Fibroblast of skin of right biceps (primary cell): ENCODE data around the gene SBNO2.

ENCODE experiments used
- DNase-seq: peaks from one replicate; pipeline ENCODE4 v3.0.0-alpha.2; 2013

The SBNO2 gene

DNA sequence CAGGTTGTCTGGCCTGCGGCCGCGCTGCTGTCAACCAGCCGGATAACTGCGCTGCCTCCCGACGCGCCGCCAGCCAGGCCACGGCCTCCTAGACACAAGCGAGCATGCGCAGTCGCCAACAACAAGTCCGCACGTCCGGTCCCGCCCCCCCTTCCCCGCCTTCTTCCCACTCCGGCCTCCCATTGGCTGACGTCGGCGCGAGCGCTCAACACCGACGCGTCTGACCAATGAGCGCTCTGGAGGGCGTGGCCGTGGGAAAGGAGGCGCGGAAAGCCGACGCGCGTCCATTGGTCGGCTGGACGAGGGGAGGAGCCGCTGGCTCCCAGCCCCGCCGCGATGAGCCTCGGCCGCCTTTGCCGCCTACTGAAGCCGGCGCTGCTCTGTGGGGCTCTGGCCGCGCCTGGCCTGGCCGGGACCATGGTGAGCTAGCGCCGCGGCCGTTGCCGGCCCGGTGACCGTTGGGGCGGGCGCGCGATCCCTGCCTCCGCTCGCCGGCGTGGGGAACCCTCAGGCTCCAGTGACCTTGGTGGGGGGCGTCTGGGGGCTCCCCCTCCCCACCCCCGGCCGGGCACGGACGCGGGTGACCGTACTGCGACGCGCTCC lies 70.3 kb downstream of the SBNO2 start, which contains the start of gene GPX4:
Gene GPX4, plus strand, starts transcription at position 287 of the 603 bp plus-strand sequence. Its CDS starts 50 bp downstream, at position 337.
- DNase-seq, result peak; percentile 100

DNA sequence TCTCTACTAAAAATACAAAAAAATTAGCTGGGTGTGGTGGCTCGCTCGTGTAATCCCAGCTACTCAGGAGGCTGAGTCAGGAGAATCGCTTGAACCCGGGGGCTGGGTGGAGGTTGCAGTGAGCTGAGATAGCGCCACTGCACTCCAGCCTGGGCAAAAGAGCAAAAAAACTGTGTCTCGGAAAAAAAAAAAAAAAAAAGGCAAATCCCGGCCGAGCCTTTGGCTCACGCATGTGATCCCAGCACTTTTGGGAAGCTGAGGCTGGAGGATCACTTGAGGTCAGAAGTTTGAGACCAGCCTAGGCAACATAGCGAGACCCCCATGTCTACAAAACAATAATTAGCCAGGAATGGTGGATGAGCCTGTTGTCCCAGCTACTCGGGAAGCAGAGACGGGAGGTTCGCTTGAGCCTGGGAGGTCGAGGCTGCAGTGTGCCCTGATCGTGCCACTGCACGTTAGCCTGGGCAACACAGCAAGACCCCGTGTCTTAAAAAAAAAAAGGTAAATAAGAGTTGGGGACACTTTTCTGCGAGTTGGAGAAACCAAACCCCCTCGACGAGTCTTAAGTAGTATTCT lies 70.8 kb downstream of the SBNO2 start:
- DNase-seq, result peak; percentile 49

DNA sequence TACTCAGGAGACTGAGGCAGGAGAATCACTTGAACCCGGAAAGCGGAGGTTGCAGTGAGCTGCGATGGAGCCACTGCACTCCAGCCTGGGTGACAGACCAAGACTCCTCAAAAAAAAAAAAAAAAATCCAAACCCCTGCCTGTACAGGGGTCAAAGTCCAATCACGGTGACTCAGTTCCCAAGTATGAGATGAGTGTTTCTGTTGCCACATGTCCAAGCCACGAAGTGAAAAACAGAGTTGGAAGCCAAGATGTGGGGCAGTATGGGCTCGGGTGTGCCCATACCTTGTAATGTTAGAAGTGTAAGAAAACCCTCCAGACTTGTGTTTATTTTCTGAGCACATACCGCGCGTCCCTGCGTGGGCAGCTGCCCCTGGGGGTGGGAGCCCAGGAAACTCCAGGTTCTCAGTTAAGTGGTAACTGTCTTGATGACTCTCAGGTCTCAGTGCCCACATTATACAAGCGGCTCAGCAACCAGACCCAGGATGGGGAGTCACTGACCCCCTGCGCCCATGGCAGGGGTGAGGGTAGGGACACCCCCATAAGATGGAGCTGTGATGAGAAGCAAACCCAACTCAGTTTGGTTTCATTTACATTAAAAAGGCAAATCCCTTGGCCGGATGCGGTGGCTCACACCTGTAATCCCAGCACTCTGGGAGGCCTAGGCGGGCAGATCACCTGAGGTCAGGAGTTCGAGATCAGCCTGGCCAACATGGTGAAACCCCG lies 71.5 kb downstream of the SBNO2 start:
- peak; percentile 99 for DNase-seq

DNA sequence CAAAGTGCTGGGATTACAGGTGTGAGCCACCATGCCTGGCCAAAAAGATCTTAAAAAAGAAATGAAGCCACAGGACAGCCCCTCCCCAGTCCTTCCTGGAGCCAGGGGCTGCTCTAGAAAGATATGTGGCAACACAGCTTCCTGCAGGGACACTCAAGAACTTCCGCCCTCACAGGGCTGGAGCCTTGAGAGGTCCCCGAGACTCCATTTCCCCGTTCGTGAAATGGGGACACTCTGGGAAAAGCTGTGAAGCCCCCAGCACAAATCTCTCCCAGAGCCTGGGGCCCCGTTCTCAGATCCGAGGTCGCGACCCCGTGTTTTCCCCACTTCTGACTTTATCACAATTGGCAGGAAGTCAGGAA lies 72.8 kb downstream of the SBNO2 start:
- no peak for DNase-seq

- DNase-seq, result no peak
These were observed 75.7 kb downstream of the SBNO2 start for GRCh38 chr19:1098177-1099051.

DNA sequence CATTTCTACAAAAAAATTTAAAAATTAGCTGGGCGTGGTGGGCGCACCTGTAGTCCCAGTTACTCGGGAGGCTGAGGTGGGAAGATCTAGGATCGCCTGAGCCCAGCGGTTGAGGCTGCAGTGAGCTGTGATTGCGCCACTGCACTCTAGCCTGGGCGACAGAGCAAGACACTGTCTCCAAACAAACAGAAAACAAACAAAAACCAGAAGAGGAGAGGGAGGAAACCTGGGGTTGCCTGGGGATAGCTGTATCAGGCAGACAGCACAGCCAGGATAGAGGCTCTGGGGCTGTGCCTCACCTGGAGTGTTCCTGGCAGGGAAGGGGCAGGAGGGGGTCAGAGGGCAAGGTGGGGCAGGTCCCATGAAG lies 76.3 kb downstream of the SBNO2 start:
- DNase-seq, result no peak

GRCh38 chr19:1094978-1095701 lies 78.9 kb downstream of the SBNO2 start, which contains the start of gene POLR2E:
POLR2E (minus strand) TSS chr19:1095375; CDS start chr19:1095315, 60 bp downstream.
- peak; percentile 98 for DNase-seq

- no peak for DNase-seq
These were observed 79.5 kb downstream of the SBNO2 start for GRCh38 chr19:1094655-1094977.

GRCh38 chr19:1093811-1094553 lies 80.1 kb downstream of the SBNO2 start:
- DNase-seq, result no peak

DNA sequence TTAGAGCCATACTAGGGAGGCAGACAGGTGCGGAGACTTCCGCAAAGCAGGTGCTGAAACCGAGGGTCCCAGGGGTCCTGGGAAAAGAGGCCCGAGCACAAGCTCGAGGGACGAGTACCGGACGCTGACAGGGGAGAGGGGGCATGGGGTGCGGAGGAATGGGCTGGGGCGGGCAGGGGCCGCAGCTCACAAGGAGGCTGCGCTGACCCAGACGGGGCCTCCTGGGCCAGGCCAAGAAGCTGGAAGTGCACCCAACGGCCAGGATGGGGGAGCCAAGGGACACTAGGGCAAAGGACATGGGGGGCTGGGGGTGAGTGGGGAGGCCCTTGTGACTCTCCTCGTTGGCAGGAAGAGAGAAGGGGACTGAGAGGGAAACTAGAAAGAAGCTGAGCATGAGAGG lies 80.7 kb downstream of the SBNO2 start:
- no peak for DNase-seq

- DNase-seq, result no peak
These were observed 82.4 kb downstream of the SBNO2 start for GRCh38 chr19:1091544-1092175.

DNA sequence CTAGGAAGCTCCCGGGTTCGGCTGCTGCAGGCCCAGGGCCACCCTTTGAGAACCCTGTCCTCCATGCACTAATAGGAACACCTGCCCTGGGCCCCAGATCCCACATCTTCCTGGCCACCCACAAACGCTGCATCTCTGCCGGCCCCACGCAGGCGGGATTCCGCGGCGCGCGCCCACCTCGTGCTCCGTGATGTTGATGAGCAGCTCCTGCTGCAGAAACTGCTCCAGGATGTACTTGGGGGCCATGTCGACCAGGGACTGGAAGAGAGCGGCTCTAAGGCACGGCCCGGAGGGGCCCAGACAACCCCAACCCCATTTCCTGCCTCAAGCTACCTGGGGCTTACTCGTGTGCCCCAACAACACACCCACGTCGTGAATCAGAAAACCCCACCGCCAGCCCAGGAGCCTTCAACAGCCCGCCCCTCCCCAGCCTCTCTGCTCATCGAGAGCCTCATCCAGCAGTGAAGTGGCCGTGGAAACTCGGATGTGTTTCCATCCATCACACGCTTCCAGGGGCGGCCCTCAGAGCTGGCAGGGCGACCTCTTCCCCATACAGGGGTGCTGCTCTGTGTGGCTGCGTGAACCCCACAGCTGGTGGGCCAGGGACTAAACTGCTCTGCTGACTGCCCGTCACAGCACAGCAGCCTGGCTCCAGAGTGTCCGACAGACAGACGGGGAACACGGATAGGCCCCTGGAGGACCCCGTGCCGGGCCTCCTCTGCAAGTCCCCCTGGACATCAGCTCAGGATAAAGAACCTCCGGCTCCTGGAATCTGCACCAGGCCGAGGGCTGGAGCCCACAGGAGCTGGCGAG lies 83.1 kb downstream of the SBNO2 start:
- no peak for DNase-seq

GRCh38 chr19:1089891-1090290 lies 84.2 kb downstream of the SBNO2 start:
- DNase-seq, result no peak

GRCh38 chr19:1089126-1089771 lies 84.8 kb downstream of the SBNO2 start:
- DNase-seq, result no peak

DNA sequence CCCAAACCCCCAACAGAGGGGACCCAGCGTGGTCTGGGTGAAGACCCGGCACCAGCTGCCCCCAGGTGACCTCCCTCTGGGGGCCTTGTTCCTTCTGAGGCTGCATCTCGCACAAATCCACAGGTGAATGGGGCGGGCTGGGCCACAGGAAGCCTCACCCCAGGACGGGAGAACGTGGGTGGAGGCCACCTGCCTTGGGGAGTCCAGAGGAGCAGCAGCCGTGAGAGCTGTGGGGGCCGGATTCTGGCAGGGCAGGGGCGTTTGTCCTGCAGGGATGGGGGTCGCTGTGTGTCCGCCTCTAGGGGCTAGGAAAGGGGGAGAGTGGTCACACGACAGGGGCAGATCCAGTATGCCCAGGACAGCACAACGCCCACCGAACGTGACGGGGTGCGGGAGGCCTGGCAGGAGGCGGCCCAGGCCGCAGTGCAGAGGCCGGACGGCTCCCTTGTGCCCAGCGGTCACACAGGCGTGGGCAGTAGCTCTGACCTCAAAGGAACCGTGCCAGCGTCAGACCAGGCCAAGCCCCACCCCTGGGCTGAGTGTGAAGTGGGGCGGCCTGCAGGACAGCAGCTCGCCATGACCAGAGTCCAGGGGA lies 85.6 kb downstream of the SBNO2 start:
- DNase-seq, result no peak

DNA sequence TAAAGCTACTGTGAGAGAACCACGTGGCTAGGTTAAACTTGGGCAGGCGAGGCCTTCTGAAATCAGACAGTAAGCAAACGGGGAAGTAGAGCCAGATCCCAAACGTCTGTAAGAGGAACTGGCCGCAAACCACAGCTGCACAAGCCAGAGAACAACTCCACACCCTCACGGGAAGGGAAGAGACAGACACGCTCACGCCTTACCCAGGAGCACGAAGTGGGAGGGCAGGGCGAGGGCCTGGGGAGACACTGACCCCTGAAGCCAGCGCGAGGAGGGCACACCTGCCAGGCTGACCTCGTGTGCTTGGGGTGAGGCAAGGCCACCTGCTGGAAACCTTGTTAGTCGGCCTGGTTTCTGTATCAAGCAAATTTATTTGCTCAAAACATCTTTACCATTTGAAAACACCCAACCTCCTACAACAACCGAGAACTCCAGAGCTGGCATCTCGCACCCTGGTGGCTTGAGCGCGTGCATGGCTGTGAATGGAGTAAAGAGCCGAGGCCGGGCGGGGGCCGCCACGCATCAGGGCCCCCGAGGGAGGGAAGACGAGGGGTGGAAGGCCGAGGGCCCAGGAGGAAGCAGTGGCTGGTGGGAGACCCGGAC lies 86.2 kb downstream of the SBNO2 start:
- DNase-seq, result no peak

DNA sequence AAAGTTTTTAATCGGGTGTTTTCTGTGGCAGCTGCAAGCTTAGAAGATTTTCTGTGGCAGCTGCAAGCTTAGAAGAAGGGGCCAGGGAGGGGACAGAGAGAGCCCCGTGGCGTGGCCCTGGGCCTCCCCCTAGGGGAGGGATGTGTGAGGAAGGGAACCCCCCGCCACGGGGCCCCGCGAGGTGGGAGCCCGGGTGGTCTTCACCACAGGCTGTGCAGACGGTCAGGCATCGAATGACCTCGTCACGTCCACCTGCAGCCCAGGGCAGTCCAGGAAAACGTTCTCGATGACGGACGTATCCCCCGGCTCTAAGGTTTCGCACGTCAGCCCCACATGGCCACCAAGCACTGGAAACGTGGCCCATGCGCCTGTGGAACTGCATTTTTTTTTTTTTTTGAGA lies 87.5 kb downstream of the SBNO2 start:
- no peak for DNase-seq

- DNase-seq, result no peak
These were observed 88.2 kb downstream of the SBNO2 start for GRCh38 chr19:1085676-1086442.
